ENCODE measurements around the gene ENC1. TPM values are rescaled to one million over a fixed set of nuclear protein-coding genes. Genes with fewer than 3 reads are reported as not detected.
A peak's percentile ranks its signal among the peaks of the same experiment; 100 is the strongest.

The ENC1 gene
- total RNA-seq, 2 donors from 2014 or later: 34.0 to 116 TPM

GRCh38 chr5:74599148-74599547 lies 41.4 kb downstream of the ENC1 start:
- Histone ChIP-seq H3K27ac (peak overlapping the region in 3 of 4 donors; percentile 51 to 79 (median 71)), H3K36me3 (replicated peaks in 1 of 2; ENCODE audit: insufficient read depth in 1 of 2, low read depth in 2 of 2) (no peaks in the 10 kb centered on the region), H3K9me3 (no peaks in the 10 kb centered on the region), H3K4me3 (no peak overlapping the region), H3K27me3 (no peaks in the 10 kb centered on the region), H3K4me1 (peaks cover 35% of the 10 kb centered on the region)
- intact Hi-C loops (cut with DNase I): no loop called here
- DNase-seq (peak in 2 of 4 donors; percentile 25 to 44), ATAC-seq (peak; percentile 81)
- 32 to 59% methylated on average over 2 of the region's 2 CpGs for WGBS, 2 donors
- no peak for TF ChIP-seq POLR2A (IDR thresholded peaks at IDR 0.05)
- no peak for TF ChIP-seq CTCF (IDR thresholded peaks at IDR 0.05)

GRCh38 chr5:74598731-74599130 lies 41.8 kb downstream of the ENC1 start:
- no peak overlapping the region for H3K4me3 ChIP-seq
- 25 to 27% methylated on average over 2 of the region's 2 CpGs for WGBS, 2 donors
- no peaks in the 10 kb centered on the region for H3K36me3 ChIP-seq (replicated peaks in 1 of 2; ENCODE audit: insufficient read depth in 1 of 2, low read depth in 2 of 2)
- TF ChIP-seq POLR2A (IDR thresholded peaks at IDR 0.05) (no peak), CTCF (IDR thresholded peaks at IDR 0.05) (no peak)
- H3K27ac ChIP-seq: peak overlapping the region; percentile 10 to 79 (median 48)
- no peaks in the 10 kb centered on the region for H3K27me3 ChIP-seq
- H3K4me1 ChIP-seq: peaks cover 35% of the 10 kb centered on the region
- DNase-seq (no peak), ATAC-seq (no peak)
- H3K9me3 ChIP-seq: no peaks in the 10 kb centered on the region
- intact Hi-C loops (cut with DNase I): no loop called here

- WGBS, 2 donors: 86 to 87% methylated on average over 6 of the region's 6 CpGs
- H3K27me3 ChIP-seq: no peaks in the 10 kb centered on the region
- H3K4me1 ChIP-seq: peaks cover 35% of the 10 kb centered on the region
- intact Hi-C loops (cut with DNase I): no loop called here
- TF ChIP-seq CTCF (IDR thresholded peaks at IDR 0.05) (no peak), POLR2A (IDR thresholded peaks at IDR 0.05) (no peak)
- no peaks in the 10 kb centered on the region for H3K9me3 ChIP-seq
- no peaks in the 10 kb centered on the region for H3K36me3 ChIP-seq (replicated peaks in 1 of 2; ENCODE audit: insufficient read depth in 1 of 2, low read depth in 2 of 2)
- no peak for ATAC-seq
- no peak for DNase-seq
- no peak overlapping the region for H3K4me3 ChIP-seq
- H3K27ac ChIP-seq: no peak overlapping the region
Observed at GRCh38 chr5:74596927-74597326, 43.6 kb downstream of the ENC1 start.

GRCh38 chr5:74595143-74595925 lies 45.2 kb downstream of the ENC1 start:
- DNase-seq (peak; percentile 34 to 51 (median 46)), ATAC-seq (peak; percentile 80)
- H3K9me3 ChIP-seq: no peaks in the 10 kb centered on the region
- H3K27ac ChIP-seq: peak overlapping the region in 3 of 4 donors; percentile 11 to 59 (median 37)
- H3K4me3 ChIP-seq: no peak overlapping the region
- no peaks in the 10 kb centered on the region for H3K36me3 ChIP-seq (replicated peaks in 1 of 2; ENCODE audit: insufficient read depth in 1 of 2, low read depth in 2 of 2)
- 33 to 42% methylated on average over 4 of the region's 4 CpGs for WGBS, 2 donors
- no peaks in the 10 kb centered on the region for H3K27me3 ChIP-seq
- intact Hi-C loops (cut with DNase I): no loop called here
- TF ChIP-seq POLR2A (IDR thresholded peaks at IDR 0.05): no peak
- no peak for TF ChIP-seq CTCF (IDR thresholded peaks at IDR 0.05)
- H3K4me1 ChIP-seq: peaks cover 35% of the 10 kb centered on the region

Data from body of pancreas (tissue), 4 donors.